ACHN (cell line): Measurements from ENCODE around the gene CENPM.

Experiments used
- DNase-seq: peaks from one replicate; pipeline ENCODE4 v3.0.0-alpha.2; 2015
- in situ Hi-C: cut with HindIII; loops from 2 replicates; pipeline ENCODE4 v1.10.0; 2017; ENCODE audit warnings: low sequenced_read_pairs, low pct_ligation_motif_present, low pct_unique_long_range_greater_than_20kb

Gene CENPM

DNA sequence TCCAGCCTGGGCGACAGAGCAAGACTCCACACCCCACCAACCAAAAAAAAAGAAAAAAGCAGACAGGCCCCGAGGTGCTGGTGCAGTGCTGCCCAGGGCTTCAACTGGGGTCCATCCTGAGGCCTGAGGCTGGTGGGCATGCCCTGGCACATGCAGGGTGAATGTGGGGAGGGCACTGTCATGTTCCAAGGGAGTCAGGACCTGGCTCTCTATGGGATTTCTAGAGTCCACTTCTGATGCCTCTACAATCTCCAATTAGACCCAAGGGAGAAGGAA is 10.1 kb downstream of the CENPM start:
- in situ Hi-C loops = no loop called here

DNA sequence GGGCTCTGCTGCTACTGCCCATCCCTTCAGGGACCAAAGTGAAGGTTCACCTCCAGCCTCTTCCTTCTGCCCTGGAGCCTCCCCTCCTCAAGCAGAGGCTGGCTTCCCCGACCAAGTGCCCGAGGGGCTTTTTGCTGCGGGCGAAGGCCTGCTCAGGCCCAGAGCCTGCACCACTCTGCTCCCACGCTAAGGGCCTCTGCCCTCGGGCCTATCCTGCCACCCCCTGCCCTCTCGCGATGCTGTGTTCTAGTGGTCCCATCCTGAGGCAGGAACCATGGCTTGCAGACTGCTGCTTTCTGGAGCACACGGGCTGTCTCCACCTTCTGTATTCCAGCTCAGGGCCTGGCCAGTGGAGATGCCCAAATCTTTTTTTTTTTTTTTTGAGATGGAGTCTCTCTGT is 11.4 kb downstream of the CENPM start:
- DNase-seq = no peak
- in situ Hi-C loops = no loop called here

More for the DNA sequence above, 10.1 kb downstream of the CENPM start:
- no peak for DNase-seq

DNA sequence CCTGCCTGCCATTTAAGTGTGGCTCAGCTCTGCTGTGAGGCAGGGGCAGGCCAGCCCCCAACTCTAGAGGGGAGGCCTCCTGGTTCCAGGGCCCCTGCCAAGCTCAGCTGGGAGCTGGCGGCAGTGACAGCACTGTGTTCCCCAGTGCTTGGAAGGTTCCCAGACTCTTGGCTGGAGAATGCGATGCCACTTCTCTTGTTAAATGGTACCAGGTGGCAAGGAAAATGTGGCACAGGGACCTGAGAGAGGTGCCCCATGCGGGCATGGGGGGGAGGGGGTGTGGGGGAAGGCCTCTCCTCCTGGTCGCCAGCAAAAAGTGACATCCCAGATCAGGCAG is 12.0 kb downstream of the CENPM start:
- in situ Hi-C loops = no loop called here
- no peak for DNase-seq

DNA sequence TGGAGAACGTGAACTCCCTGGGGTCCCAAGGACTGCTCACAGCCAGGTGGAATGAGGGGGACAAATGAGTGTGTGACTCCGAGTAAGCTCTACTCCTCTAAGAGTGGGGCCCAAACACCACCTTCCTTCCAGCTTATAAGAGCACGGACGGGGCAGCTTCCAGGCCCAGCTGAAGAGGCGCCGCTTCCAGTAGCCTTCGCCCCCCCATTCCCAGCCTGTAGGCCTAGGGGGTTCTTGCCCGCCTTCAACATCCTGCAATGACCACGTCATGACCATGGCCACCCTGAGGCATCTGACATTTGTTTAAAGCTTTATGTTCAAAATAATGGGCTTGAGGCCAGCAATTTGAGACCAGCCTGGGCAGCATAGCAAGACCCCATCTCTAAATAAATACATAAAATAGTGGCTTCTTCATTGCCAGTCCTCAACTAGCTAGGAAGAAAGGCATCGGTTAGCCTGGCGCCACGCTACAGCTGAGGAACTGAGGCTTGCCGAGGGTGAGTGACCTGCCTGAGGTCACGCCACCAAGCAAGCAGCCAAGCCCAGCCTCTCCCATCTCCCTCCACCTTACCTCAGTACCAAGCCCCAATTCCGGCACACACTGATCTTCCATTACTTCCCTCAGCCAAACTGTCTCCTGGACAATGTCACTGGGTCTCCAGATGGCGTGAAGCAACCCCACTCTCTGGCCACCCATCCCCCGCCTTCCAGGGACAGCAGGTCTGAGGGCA is 12.5 kb downstream of the CENPM start:
- in situ Hi-C loops = no loop called here
- DNase-seq = no peak

DNA sequence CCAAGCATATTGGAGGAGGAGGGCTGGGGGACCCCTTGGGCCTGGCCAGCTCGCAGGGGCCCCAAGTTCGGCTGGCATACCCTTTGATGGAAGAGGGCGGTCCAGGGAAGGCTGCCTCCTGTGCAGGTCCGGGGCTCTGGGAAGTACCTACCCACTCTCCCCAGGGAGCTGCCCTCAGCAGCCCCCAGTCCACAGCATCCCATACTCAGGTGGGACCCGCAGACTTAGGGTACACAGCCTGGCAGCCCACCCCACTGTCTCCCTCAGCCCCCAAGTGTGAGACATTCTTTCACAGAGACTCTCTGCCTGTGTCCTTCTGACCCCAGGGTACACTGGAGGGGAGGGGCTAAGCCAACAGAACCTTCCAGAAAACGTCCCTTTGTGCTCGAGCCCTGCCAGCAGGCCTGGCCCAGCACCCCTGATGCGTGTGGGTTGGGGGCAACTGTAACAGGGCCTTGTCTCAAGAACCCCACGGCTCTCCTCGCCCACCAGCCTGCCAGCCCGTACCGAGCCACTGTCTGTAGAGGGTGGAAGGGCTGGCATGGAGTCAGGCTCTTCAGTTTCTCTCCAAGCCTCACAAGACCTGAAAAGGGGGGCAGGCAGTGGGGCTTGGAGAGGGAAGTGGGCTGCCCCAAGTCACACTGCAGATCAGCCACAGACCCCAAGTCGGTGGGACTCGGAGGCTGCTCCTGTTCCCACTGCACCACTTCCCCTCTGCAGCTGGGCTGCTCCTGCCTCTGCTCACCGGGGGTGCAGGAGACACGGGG is 13.4 kb downstream of the CENPM start:
- in situ Hi-C loops = no loop called here
- DNase-seq = no peak

DNA sequence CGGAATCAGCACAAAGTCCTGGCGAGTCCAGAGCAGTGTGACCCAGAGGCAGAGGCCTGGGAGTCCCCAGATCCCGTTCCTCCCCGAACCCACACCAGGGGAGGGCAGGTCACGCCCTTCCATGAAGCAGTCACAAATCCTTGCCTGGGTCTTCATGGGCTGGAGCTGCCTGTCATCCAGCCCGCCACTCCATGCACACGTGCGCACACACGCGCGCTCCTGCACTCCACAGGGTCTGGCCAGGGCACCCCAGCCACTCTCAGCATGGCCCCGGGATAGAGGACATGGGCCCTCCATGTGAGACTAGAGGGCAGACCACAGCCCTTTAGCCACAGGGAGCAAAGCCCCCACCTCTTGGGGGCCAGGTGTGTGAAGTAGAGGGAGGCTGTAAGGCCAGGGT is 14.6 kb downstream of the CENPM start:
- DNase-seq = no peak
- in situ Hi-C loops = no loop called here

DNA sequence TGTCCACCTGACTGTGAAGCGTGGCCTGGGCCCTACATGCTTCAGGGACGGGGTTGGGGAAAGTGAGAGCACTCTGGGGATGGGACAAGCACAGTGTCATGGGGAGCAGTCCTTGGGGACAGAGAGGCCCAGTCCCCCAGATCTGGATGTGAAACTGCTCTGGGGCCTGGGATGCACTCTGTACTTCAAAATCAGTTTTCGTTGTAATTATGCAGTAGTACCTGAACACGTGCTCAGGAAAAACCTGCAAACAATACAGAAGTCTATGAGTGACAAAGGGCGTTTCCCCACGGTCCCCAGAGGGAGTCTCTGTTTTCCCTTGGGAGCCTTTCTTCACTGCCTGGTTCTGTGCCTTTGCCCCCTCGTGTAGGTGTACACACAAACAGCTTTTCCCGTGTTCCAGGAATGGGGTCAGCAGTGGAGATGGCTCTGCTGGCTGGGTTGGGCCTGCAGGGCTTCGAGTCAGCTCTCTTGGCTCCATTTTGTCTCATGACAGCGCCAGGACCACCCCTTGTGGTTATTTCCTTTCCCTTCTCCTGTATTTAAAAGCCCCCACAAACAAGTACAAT is 15.2 kb downstream of the CENPM start:
- in situ Hi-C loops = no loop called here
- no peak for DNase-seq

DNA sequence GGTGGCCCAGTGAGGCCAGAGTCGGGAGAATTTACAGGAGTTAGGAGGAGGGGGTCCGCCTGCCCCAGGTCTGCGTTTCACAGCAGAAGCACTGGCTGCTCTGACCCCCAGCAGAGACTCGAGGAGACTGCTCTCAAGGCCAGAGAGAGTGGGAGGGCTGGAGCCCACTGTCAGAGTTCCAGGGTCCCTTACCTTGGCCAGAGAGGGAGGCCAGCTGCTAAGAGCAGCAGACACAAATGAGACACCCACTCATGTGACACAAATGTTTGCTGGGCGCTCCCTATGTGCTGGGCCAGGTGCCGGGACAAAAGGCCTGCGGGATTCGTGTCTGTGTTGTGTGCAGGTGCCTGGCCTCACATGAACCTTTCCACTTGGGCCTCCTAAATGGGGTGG is 17.5 kb downstream of the CENPM start:
- in situ Hi-C loops = no loop called here

DNA sequence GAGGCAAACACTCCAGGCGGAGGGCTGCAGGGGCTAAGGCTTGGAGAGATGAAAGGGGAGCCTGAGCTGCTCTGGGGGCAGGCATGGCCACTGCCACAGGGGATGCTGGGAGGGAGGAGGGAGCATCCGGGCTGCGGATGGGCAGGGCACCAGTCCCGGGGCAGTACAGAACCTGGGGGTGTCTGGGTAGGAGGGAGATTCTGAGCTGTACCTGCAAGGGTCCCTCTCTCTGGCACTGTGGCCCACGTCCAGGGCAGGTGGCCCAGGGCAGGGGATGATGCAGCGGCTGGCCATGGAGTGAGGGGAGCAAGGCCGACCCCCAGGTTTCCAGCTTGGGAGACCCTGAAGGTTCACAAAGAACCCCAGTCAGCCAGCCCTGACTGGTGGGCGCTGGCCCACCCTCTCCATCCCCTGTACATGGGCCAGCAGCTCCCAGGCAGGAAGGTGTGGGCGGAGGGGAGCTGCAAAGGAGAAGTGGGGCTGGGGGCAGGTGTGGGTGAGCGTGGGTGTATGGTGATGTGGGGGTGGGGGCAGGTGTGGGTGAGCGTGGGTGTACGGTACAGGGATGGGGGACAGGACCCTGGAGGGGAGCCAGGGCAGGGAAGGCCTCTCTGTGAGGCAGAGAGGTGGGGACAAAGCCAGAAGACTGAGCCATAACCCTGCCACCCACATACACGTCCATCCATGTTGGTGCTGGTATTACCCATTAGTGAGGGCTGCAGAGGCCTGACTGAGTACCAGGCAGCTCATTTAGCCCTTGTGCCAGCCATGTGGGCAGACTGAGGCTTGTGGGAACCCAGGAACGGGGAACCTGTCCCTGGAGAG is 18.1 kb downstream of the CENPM start:
- no peak for DNase-seq
- in situ Hi-C loops = no loop called here

More for the DNA sequence above, 17.5 kb downstream of the CENPM start:
- no peak for DNase-seq

DNA sequence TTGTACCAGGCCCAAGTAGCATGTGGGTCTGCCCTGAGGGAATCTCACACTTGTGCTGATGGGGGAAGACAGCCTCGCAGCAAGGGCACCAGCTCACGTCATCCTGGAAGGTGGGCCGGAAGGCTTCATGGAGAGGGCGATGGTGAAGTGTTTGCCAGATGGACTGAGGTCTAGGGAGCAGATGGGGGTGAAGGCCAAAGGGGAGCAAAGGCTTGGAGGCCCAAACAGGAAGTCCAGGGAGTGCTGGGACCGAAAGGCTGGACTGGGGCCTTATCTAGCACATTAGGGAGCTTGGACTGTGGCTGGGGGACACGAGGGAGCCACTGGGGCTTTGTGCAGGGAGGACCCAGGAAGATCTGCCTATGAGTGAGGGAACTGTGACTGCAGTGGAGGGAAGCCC is 19.1 kb downstream of the CENPM start:
- in situ Hi-C loops = no loop called here

DNA sequence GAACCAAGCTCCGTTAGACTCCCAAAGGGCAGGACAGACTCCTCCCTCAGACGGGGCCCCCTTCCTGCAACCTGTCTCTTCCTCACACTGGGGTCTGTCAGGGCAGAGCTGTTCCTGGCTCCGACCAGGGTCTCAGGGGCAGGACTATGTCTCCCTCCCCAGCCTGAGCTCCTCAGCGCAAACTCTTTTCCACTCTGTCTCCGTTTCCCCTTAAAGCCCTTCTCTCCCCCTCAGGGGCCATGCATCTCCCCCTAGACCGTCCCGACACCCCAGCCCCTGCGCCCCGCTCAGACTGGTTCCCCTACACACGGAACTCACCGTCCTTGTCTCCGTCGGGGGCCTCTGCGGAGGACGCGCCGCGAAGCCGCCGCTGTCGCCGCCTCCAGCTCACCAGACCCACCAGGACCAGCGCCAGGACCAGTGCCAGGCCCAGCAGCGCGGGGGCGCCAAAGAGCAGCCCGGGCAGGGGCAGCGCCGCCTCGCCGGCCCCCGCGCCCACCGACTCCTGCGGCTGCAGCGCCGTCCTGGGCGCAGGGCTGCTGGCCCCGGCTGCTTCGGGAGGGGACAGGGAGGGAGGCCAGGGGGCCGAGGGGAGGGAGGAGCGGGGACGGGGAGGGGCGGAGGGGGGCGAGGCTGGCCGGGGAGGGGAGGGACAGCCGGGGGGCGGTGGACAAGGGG is 21.0 kb downstream of the CENPM start:
- DNase-seq = peak; percentile 71
- in situ Hi-C loops = no loop called here

More for the DNA sequence above, 19.1 kb downstream of the CENPM start:
- DNase-seq = no peak

DNA sequence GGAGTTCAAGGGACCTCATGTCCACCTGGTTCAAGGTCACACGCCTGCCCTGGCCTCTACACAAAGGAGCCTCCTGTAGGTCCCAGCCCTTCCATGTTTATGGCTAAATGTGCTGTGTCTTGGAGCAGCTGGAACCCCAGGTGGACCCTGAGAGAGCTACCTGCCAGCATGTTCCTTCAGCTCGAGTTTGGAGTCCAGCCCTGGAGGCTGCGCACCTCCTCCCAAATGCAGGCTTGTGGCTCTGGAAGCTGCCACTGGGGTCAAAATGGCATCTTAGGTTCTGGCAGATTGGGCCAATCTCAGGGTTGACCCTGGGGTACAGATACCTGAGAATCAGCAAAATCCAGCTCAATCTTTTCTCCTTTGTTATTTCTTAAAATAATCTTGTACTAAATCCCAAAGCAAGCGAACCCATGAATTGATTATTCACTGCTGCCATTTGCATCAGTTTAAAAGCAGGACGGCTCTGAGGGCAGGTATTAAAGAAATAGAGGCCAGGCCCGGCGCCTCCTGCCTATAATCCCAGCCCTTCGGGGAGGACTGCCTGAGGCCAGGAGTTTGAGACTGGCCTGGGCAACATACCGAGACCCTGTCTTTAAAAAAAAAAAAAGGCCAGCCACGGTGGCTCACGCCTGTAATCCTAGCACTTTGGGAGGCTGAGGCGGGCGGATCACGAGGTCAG is 23.2 kb downstream of the CENPM start:
- in situ Hi-C loops = no loop called here
- no peak for DNase-seq

DNA sequence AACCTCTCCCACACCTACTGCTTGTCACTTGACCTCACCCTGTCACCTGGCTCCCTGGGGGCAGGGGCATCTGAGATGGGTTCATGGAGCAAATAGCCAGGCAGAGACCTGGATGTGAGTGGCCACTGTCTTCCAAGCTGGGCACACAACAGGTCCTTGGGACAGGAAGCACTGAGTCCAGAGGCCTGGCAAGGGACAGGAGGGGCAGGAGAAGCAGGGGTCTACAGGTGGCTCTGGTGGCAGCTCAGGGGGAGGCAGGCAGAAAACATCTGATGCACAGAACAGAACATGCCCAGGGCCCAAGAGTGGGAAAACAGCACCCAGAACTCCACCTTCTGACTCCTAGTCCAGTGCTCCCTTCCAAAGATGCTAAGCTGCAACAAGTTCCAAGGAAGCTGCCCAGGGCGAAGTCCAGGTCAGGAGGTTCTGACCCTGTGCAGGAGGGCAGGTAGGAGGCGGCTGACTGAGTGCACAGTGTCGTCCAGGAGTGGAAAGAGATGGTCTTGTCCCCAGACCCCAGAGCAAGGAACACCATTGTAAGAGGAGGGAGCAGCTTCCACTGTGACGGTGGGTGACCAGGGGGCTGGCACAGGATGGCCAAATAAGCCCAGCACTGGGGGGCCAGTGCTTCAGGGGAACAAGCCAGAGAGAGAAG is 23.9 kb downstream of the CENPM start:
- in situ Hi-C loops = no loop called here
- DNase-seq = no peak

DNA sequence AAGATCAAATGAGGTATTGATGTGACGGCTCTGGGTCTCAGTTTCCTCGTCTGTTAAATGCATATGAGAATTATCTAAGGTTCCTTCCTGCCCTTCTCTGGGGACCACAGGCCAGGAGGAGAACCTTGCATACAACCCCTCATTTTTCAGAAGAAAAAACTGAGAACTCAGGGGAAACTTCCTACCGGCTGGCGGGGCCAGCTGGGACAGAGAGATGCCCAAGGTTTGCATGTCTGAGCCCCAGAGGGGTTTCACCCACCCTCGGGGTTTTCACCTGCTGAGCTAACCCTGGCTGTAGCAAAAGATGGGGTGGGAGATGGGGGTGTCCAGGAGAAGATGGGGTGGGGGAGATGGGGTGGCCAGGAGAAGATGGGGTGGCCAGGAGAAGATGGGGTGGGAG is 24.6 kb downstream of the CENPM start:
- DNase-seq = no peak
- in situ Hi-C loops = no loop called here

DNA sequence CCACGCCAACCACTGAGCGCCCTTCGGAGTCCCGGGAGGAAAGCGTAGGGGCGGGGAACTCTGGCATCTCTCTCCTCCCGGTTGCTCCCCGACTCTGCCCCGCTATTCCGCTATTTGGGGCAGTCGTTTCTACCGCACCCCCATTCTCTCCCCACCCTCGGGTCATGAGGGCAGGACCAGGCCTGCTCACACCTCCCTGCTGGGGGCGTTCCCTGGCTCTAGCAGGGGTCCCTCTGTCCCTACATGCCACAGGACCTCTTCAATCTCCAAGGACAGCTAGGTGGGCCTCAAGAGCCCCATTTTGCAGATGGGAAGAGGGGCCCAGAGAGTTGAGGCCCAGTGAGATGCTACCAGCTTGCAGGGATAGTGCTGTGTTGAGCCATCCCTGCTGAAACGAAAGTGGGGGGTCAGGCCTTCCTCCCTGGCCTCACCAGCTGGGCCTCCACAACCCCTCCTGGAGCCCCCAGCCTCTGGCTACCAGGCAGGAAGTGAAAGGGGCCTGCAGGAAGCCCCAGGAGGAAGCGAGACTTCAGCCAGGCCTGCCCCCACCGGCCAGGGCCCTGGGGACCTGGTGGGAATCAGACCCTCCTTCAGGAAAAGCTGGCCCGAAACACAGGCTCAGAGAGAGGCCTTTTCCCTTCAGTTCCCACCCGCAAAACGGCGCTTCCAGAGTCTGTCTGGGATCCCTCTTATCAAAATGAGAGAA is 26.5 kb downstream of the CENPM start:
- in situ Hi-C loops = no loop called here
- no peak for DNase-seq

DNA sequence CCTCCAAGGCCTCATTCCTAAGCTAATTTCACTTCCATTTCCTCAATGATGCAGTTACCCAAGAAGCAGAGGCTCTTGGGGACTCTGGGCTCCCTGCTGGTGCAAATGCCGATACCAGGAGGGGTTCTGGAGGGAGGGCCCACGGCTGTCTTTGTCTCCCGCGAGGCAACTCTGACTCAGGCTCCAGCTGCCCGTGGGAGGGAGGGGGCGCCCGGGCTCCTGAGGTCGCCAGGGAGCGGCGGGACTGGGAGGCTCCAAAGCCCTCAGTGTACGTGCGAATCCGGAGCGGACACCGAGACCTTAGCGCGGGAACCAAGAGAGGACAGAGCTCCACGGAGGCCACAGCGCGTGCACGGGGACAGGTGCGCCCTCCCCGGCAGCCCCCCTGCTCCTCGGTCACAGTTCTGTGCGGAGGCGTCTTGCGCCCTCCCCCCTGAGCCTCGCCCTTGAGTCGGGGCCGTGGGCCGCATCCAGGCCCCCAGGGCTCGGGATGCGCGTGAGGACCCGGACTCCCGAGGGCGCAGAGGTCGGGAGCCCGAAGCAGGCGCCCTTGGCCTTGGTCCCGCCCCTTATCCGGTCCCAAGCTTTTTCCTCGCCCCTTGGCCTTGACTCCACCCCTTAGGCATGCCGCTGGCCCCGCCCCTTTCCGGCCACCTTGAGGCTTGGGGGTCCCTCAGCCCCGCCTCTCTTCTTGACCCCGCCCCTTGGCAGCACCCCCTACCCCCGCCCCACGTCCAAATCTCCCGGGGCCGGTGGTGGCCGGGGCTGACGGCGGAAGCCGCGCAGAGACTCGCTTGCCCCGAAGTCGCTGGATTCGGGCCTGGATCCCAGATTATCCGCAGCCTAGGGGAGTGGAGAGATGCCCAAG is 27.4 kb downstream of the CENPM start:
- DNase-seq = peak; percentile 35
- in situ Hi-C loops = no loop called here
